Measurements from ENCODE around the gene ZDHHC12.

Gene ZDHHC12

DNA sequence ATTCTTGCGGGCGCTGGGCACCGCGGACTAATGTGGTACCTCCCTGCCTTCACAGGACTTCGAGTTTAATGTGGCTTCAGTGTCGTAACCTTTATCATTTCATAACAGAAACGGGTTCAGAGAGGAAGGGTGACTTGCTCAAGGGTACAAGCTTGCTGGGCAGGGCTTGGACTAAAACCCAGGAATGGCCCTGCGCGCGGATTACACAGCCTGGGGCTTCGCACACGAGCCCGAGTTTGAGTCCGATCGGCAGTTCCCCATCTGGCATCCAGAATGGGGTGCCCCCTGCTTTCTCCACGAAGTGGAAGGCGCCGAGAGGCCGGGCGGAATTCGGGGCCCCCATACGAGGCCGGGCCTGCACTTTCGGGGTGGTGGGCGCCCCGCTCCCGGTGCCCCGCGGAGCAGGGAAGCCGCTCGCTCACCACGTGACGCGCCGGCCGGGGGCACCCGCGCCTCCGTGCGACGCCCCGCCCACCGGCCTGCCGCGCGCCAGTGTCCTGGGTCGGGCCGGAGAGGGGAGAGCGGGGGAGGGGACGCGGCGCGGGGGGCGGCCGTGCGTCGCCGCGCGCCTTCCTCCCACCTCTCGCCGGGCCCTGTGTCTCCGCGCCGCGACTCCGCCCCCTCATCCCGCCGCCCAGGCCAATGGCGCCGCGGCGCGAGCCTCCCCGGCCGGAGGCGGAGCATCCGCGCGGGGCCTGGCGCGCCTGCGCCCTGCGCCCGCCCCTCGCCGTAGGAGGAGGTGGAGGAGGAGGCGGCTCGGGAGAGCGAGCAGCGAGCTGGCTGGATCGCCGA is 35.2 kb downstream of the ZDHHC12 start, which contains the start of gene SET:
Gene SET, plus strand, starts transcription at position 722 of the 792 bp plus-strand sequence. CDS start 361 bp downstream, outside the sequence.
- DNase-seq (ENCODE audit: low read depth, low spot score): peak; percentile 64

DNA sequence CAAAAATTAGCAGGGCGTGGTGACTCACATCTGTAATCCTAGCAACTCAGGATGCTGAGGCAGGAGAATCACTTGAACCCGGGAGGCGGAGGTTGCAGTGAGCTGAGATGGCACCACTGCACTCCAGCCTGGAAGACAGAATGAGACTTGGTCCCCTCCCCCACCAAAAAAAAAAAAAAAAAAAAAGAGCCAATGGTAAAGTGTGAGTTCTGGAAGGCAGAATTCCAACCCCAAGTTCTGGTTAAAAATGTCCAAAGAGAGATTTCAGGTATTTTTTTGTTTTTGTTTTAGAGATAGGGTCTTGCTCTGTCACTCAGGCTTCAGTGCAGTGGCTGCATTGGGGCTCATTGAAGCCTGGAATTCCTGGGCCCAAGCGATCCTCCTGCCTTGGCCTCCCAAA is 36.5 kb downstream of the ZDHHC12 start:
- no peak for DNase-seq (ENCODE audit: low read depth, low spot score)

DNA sequence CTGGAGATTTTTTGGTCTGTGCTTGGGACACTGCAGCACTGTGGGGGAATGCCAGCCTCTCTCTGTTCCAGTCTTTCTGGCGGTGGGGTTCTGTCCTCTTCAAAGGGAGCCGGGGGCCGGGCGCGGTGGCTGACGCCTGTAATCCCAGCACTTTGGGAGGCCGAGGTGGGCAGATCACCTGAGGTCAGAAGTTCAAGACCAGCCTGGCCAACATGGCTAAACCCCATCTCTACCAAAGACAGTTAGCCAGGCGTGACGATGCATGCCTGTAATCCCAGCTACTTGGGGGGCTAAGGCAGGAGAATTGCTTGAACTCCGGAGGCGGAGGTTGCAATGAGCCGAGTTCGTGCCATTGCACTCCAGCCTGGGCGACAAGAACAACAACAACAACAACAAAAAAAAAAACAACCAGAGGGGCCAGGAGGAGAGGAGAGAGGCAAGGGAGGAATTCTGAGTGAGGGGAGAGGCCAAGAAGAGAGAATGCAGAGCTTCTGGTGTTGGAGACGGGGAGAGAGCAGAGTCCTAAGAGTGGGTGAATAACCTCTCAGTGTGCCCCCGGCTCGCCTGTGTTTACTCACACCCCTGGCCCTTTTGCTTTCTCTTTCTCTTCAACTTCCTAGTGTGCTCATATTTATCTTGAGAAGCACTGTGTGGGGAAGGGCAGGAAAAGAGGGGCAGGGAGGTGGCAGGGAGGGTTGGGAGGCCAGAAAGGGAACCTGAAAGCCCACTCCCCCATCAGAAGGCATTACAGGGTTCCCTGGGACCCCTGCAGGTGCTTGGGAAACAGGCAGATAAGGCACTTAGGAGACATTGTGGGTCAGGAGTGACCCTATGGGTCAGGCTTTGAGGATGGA is 38.1 kb downstream of the ZDHHC12 start:
- DNase-seq (ENCODE audit: low read depth, low spot score): no peak

DNA sequence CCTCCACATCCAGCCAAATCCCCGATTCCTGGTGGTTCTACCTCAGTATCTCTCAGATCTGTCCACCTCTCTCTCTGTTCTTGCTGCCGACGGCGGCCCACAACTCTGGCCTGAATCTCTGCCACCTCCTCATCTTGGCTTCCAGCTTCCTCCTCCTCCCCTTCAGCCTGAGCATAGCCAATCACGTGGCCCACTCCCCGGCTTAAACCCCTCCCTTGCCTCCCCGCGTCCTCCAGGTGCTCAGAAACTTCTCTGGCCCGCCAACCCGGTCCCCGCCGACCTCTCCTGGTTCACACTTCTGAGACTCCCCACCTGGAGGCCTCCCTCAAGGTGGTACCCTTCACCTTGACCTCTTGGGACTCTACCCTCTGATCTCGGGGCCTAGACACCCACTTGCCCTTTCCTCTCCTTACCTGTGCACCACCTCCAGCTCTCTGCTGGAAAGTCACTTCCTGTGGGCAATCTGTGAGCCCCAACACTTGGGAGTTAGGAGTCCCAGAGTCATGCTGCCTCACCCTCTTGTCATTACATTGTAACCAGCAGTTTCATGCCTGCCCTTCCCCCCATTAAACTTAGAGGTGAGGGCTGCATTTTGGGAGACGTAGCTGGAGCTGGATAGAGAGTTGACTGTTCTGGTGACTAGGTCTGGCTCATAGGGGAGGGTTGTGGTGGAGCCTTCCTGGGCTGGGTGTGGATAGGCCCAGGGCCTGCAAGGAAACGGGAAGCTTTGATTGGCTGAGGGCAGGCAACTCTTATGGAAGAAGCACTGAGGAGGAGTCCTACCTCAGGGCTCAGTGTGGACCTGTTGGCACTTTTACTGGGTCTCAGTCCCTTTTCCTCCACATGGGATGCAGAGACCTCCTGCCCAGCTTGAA is 39.4 kb downstream of the ZDHHC12 start:
- peak; percentile 75 for DNase-seq (ENCODE audit: low read depth, low spot score)

DNA sequence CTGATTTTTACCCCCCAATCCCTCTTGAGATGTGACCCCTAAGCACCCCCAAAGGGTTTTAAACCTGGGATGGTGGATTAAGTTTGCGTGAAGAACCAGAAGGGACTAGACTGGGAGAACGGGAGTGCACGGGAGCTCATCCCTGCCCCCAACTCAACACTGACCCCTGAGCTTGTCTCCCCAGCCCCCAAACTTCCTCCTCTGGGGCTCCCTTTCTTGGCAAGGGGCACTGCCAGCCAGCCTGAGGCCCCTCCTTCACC is 39.9 kb downstream of the ZDHHC12 start:
- DNase-seq (ENCODE audit: low read depth, low spot score): no peak

DNA sequence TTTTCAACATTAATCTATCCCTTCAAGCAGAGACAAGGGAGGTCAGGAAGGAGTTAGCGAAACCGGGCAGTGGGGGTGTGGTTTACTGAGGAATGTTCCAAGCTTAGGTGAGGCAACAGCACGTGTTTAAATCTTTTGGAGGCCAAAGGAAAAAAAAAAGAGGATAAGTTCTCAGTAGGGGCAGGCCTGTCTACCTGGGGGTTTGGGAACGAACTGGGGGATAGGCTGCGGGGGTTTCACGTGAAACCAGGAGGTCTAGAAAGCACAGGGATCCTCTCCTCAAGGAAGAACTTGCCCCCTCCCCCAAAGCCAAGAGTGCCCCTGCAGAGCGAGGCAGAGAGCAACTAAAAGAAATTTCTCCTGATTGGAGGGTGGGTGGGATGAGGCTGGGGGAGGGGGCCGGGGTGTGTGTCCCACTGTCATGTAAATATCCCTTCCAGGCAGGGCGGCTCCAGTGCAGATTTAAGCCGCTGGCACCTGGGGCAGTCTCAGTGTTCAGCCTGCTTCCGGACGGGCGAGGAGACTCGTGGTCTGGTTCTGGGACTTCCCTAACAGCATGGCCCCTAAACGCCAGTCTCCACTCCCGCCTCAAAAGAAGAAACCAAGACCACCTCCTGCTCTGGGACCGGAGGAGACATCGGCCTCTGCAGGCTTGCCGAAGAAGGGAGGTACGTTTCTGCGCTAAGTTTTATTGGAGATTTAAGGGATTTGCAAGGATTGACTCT is 40.4 kb downstream of the ZDHHC12 start:
- DNase-seq (ENCODE audit: low read depth, low spot score): peak; percentile 85

DNA sequence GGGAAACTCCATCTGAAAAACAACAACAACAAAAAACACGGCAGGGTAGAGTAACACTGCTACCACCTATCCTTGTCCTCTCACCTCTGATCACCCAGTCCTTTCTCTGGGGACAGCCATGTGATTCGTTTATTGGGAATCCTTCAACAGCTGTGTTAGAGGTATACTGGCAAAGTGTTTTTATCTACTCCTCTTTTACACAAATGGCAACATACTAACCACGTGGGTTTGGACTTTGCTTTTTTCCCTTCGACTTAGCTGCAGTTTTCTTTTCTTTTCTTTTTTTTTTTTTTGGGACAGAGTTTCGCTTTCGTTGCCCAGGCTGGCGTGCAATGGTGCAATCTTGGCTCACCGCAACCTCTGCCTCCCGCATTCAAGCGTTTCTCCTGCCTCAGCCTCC is 46.1 kb downstream of the ZDHHC12 start:
- no peak for DNase-seq (ENCODE audit: low read depth, low spot score)

DNA sequence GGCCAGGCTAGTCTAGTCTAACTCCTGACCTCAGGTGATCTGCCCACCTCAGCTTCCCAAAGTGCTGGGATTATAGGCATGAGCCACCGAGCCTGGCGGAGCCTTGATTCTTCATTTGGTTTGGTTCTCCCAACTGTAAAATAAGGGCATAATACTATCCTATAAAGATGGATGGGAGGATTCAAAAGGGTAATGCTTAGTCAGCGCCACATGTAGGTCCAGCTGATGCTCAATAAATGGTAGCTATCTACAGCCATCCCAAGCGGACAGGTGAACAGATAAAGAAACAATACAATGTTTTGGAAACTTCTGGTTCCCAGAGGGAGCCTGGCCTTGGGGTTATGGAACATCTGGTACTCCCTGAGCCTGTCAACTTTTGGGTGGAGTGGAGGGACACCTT is 48.5 kb downstream of the ZDHHC12 start:
- no peak for DNase-seq (ENCODE audit: low read depth, low spot score)

All from iPS DF 19.7 (cell line).